ENCODE data around the gene HLA-DRB5.

GRCh38 chr6:32519910-32520258, 10.2 kb downstream of the HLA-DRB5 start:
- TF ChIP-seq ZNF274 (IDR thresholded peaks at IDR 0.05; ENCODE audit: low read depth, low read length) (no peak), YY1 (IDR thresholded peaks at IDR 0.05; ENCODE audit: insufficient read depth, insufficient read length) (no peak)

Data from NT2/D1 (cell line).